Measurements from ENCODE around the gene PRKD1.
"Not testable (repeated sequence)": the region's sequence is repeated elsewhere in the genome, so short reads cannot be mapped to it uniquely, and the experiment has no call there.

PRKD1 gene

DNA sequence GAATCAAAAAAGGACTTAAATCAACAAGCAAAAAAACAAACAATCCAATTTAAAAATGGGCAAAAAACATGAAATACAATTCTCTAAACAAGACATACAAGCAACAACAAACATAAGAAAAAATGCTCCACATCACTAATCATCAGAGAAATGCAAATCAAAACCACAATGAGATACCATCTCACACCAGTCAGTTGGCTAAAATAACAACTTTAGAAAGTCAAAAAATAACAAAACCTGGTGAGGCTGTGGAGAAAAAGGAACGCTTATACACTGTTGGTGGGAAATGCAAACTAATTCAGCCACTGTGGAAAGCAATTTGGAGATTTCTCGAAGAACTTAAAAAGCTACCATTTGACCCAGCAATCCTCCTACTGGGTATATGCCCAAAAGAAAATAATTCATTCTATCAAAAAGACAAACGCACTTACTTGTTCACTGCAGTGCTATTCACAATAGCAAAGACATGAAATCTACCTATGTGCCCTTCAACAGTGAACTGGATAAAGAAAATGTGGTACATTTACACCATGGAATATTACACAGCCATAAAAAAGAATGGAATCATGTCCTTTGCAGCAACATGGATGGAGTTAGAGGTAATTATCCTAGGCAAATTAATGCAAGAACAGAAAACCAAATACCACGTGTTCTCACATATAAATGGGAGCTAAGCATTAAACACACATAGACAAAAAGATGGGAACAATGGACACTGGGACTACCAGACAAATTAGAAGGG, 26.9 kb downstream of the PRKD1 start:
- no peak for DNase-seq (ENCODE audit: low read depth in 2 of 2)

- no peak for DNase-seq (ENCODE audit: low read depth in 2 of 2)
These were observed 29.2 kb downstream of the PRKD1 start for GRCh38 chr14:29898470-29898869.

DNA sequence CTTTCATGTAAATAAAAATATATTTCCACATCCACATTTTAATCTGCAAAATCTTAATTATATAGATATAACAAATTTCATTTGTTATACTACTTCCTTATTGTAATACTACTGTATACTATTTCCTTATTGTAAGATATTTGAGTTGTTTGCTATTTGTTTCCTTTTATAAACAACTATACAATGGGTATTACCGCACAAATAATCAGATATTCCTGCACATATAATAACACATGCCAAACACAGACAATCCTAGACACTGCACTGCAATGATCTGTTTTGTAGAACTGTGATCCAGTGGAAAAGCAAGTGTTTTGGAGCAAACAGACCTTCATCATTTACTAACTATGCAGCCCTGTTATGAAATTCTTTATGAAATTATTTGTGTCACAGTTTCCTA, 30.5 kb downstream of the PRKD1 start:
- no peak for DNase-seq (ENCODE audit: low read depth in 2 of 2)

DNA sequence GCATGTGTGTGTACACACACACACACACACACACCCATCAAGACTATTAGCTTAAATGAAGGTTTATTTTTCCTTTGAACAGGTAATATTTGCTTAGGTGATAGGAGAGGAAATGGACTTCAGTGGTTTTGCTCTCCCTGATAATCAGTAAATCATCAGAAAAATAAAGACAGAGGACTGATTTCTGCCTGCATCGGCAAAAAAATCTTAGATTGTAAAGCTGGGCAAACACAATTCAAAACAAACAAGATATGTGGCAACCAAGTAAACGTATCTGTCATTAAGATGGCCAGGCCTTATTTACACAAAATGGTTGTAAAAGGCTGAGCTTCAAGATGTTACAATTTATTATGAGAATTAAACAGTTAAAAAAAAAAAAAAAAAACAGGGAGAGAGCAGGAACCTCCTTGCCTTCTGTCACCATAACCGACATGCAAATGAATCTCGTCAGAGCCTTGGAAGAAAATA, 31.3 kb downstream of the PRKD1 start:
- DNase-seq (ENCODE audit: low read depth in 2 of 2), result no peak

DNA sequence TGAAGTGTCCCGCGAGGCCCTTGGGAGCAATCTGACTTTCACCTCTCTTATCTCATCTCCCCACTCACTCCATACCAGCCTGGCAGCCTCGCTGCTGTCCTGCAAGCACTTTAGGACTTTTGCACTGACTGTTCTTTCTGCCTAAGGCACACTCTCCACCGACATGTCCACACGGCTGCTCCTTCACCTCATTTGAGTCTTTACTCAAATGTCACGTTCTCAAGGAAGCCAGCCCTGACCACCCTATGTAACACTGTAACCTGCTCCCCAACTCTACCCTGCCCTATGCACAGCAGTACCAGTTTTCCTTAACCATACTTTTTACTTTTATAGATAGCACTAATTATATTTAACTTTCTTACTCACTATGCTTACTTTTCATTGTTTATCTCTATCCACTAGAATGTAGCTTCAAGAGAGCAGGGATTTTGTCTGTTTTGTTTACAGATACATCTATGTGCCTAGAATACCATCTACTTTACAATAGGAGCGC, 32.0 kb downstream of the PRKD1 start:
- DNase-seq (ENCODE audit: low read depth in 2 of 2), result no peak

DNA sequence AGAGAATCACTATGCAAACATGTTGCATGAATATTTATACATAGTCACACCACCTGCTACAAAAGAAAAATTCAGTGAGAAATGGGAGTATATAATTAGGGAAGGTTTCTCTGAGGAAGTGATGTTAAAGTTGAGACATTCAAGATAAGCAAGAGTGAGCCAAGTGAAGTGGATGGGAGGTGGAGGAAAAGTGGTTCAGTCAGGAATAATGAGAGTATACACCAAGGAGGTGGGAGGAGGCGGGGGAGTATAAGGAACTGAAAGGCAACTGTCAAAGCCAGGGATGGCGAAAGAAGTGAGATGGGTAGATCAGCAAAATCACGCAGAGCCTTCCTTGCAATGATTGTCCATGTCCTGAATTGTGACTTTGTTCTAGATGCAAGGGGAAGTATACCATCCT, 33.7 kb downstream of the PRKD1 start:
- DNase-seq (ENCODE audit: low read depth in 2 of 2), result no peak

GRCh38 chr14:29892327-29892726, 35.3 kb downstream of the PRKD1 start:
- no peak for DNase-seq (ENCODE audit: low read depth in 2 of 2)

DNA sequence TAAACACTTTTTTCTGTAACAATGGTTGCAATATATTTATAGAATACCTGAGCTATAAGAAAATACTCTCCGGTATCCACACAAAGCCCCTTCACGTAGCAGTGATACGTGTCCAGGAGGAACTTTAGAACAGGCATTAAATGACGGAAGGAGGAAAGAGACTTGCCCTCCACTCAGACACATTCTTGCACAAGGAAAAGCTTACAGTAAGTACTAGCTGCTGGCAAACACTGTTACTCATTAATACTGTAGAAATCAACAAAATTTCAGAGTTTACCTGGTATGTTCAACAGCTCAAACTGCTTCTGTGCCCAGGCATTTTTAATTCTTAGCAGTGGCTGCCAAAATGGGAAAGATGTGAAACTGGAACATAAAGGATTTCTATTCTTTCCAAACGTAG, 41.7 kb downstream of the PRKD1 start:
- no peak for DNase-seq (ENCODE audit: low read depth in 2 of 2)

GRCh38 chr14:29868000-29868399, 59.6 kb downstream of the PRKD1 start:
- no peak for DNase-seq (ENCODE audit: low read depth in 2 of 2)

DNA sequence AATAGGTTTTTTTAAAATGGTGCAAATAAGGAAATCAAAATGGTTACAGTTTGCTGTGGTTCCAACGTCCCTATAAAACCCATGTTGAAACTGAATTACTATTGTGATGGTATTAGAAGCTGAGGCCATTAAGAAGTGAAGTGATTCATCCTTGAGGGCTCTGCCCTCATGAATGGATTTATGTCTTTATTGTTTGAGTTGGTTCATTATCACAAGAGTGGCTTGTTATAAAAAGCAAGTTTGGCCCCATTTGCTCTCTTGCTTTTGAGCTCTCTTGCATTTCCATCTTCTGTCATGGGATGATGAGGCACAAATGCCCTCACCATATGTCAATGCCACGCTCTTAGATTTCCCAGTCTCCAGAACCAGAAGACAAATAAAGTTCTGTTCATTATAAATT, 62.3 kb downstream of the PRKD1 start:
- no peak for DNase-seq (ENCODE audit: low read depth in 2 of 2)

- DNase-seq (ENCODE audit: low read depth in 2 of 2), result no peak
These were observed 65.7 kb downstream of the PRKD1 start for GRCh38 chr14:29861996-29862395.

DNA sequence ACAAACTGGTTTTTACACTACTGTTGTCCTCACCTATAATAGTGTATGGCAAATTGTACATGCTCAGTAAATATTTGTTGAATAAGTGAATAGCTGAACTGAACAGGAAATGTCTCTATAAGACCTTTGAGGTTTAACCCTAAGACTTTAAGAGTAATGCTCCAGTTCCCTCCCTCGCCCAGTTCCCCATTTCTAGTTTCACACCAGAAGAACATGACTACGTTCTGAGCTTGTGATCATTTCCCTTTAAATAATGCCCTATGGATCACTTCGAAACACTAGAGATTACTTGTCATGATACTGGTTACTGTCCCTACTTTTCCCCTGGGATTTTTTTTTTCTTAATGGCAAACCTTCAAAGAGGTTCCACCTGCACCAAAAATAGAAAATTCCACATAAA, 69.3 kb downstream of the PRKD1 start:
- no peak for DNase-seq (ENCODE audit: low read depth in 2 of 2)

DNA sequence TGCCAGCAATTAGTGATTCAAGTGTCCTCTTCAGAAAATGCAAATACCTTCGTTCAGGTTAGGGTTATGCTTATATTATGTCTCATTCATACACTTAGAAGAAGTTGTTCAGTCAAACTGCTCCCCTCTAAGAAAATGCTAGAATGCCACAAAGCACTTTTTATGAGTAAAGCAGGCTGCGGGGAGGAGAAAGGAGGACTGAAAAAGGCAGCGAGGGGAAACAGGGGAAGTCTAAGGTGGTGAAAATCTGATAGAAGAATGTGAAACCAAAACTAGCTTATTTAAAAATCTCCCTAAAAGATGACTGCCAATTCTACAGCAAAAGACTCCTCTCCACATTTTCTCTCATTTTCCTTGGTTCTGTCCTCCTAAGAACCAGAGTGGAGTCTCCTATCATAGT, 70.1 kb downstream of the PRKD1 start:
- DNase-seq (ENCODE audit: low read depth in 2 of 2), result no peak

DNA sequence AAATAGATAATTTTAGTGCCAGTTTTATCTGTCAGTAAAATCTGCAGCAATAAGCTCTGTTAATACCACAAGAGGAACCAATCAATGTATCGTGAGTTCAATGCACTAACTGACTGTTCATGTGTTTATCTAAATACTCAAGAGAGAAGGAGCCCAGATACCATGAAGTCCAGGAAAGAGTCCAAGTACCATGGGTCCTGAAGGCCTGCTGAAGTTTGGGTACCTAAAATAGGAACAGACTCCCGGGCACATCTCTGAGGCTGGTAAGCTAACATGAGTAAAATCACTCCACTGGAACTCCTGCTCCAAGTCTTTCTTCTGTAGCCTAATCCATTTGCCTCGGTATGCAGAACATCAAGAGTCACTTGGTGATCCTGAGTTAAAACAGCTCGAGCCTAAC, 71.1 kb downstream of the PRKD1 start:
- DNase-seq (ENCODE audit: low read depth in 2 of 2), result no peak

DNA sequence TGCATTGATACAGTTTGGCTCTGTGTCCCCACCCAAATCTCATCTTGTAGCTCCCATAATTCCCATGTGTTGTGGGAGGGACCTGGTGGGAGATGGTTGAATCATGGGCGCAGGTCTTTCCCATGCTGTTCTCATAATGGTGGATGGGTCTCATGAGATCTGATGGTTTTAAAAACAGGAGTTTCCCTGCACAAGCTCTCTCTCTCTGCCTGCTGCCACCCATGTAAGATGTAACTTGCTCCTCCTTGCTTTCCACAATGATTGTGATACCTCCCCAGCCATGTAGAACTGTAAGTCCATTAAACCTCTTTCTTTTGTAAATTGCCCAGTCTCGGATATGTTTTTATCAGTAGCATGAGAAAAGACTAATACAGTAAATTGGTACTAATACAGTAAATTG, 74.0 kb downstream of the PRKD1 start:
- DNase-seq (ENCODE audit: low read depth in 2 of 2), result not testable (repeated sequence)

DNA sequence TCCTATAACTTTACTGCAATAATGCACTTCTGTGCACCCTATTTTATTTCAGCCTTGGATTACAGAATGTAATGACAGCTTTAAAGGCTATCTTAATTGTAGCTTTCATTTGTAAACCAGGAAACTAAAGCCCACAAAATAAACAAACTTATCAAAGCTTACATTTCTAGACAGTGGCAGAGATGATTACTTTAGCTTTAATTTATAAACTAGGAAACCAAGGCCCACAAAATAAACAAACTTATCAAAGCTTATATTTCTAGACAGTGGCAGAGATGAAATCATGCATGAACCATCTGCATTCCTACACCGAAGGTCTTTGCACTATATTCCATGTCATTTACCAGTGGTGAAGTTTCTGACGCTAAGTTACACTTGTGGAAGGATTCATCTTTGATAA, 74.4 kb downstream of the PRKD1 start:
- no peak for DNase-seq (ENCODE audit: low read depth in 2 of 2)

DNA sequence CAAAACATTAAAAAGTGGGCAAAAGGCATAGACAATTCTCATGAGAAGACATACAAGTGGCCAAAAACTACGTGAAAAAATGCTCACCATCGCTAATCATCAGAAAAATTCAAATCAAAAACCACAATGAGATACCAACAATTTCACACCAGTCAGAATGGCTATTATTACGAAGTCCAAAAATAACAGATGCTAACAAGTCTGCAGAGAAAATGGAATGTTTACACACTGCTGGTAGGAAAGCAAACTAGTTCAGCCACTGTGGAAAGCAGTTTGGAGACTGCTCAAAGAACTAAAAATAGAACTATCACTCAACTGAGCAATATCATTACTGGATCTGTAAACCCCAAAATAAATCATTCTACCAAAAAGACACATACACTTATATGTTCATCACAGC, 76.2 kb downstream of the PRKD1 start:
- DNase-seq (ENCODE audit: low read depth in 2 of 2), result no peak

DNA sequence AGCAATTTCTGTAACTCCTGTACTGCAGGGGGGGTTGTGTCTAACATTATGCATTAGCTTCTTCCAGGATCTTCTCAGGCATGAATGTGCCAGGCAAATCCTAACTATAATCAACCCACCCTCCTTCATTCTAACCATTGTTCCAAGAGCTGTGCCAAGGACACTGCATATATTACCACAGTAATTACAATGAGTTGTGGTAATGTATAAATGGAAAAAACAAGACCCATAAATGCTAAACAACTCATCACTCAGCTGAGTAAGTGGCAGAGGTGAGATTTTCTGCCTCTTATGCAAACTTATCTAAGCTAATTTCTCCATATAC, 80.6 kb downstream of the PRKD1 start:
- DNase-seq (ENCODE audit: low read depth in 2 of 2), result no peak

DNA sequence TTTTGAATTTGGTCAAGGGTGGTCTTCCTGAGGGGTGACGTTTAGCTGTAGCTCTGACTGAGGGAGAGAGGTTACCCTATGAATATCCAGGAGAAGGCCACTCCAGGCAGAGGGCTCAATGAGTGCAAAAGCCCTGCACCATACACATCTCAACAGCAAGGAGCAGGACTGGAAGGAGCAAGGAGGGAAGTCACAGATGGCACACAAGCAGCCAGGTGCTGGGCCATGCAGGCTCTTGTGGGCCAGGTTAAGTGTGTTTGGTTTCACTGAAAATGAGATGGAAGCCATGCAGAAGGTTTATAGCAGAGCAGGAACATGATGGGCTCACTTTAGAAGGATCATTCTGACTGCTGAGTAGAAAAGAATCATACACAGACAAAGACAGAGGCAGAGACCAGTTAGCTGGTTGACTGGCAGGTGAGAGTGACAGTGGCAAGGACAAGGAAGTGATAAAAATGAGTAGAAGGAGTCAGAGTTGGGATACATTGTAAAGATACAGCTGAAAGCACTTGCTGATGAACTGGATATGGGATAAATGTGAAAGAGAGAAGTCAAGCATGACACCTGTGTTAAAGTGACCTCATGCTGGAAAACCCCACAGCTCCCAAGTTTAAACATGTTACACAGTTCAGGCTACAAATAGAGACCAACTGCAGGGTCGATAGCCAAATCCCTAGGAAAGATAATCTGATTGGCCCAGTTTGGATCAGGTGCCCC, 81.2 kb downstream of the PRKD1 start:
- no peak for DNase-seq (ENCODE audit: low read depth in 2 of 2)

- DNase-seq (ENCODE audit: low read depth in 2 of 2), result no peak
These were observed 83.7 kb downstream of the PRKD1 start for GRCh38 chr14:29843981-29844380.

- no peak for DNase-seq (ENCODE audit: low read depth in 2 of 2)
These were observed 85.4 kb downstream of the PRKD1 start for GRCh38 chr14:29842228-29842627.

DNA sequence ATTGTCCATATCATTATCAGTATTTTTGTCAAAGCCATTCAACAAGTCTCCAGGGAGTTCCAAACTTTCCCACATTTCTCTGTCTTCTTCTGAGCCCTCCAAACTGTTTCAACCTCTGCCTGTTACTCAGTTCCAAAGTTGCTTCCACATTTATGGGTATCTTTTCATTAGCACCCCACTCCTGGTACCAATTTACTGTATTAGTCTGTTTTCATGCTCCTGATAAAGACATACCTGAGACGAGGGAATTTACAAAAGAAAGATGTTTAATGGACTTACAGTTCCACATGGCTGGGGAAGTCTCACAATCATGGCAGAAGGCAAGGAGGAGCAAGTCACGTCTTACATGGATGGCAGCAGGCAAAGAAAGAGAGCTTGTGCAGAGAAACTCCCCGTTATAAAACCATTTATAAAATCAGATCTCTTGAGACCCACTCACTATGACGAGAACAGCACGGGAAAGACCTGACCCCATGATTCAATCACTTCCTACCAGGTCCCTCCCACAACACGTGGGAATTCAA, 87.2 kb downstream of the PRKD1 start:
- not testable (repeated sequence) for DNase-seq (ENCODE audit: low read depth in 2 of 2)

- not testable (repeated sequence) for DNase-seq (ENCODE audit: low read depth in 2 of 2)
These were observed 88.0 kb downstream of the PRKD1 start for GRCh38 chr14:29839691-29840090.

Data from stimulated activated CD4-positive, alpha-beta T cell treated with anti-CD3 and anti-CD28 coated beads, Interleukin-15, amount 100 ng/mL, for 48 hours (primary cell).